ENCODE data around the gene EPB41L1.

EPB41L1 gene

DNA sequence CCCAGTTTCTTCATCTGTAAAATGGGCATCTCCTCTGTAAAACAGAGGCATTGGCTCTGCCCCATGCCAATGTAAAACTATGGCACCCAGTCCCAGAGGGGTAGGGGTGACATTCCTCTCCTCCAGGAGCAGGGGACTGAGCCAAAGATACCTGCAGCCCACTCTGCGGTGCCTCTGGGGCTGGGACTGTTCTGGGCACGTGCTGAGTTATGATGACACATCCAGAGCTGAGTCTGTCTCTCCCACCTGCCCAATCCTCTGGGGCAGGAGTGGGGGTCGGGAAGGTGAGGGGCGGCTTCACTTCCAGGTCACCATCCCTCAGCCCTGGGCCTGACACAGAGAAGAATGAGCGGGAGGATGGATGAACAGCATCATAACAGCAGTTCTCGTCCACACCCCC lies 111.6 kb downstream of the EPB41L1 start:
- DNase-seq: no peak

DNA sequence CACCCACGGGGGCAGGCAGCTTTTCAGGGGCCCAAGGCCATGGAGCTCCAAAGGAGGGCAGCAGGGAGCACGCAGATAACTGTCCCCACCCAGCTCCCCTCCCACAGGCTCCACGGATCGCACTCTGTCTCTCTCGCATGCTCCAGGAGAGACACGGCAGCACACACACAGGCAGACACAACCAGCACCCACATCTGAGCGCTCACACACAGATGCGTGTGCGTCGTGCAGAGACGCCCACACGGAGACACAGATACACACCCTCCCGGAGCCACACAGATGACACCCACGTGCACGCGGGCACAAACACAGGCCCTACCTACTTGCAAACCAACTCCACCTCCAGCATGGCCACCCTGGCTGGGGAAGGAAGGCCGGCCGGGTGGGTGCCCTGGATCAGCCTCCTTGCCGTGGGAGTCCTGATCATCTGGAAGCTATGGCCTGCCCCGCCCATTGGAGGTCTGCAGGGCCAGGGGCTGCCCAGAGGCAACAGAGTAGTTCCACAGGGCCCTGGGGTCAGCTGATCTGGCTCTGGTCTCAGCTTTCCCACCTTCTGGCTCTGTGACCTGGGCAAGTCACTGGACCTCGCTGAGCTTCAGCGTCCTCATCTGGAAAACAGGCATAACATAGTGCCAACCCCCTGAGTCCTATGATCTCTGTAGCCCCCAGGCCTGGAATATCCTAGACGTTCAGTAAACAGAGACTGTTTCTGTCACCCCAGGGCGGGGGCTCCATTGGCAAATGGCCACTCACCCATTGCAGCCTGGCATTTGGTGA lies 113.3 kb downstream of the EPB41L1 start:
- DNase-seq: no peak

DNA sequence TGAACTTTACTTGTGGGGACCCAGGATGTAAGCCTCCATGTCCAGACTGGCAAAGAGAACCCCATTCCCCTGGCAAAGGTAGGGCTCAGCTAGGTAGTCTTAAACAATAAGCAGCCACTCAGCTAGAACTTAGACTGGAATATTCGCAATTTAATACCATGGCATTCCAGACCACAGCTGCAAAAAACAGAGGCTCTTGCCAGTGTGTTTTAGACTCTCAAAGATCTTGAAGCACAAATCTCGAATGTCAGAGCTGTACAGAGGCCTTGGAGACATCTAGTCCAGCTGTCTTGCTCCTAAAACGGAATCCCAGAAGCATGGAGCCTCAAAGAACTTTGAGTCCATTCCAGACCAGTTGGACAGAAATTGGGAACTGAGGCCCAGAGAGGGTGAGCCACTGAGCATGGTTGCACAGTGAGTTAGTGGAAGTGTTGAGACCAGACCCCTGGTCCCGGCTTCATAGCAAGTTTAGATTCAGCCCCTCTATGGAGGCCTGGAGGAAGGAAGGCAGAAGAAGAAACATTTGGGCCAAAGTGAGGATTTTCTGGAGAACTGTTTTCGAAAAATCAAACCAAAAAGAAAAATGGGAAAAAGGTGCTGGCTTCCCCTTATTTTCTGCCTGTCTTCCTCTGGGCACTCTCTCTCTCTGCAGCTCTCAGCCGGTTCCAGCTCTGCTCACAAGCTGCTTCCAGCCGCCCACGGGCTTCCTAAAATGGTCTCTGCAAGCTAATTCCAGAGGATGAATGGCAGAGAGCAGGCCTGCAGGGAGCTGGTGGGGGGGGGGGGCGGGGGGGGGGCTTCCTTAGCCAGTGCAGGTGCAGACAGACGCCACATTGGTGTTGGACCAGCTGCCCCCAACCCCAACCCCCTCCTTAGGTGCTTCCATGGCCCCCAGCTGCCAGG lies 114.2 kb downstream of the EPB41L1 start:
- no peak for DNase-seq

DNA sequence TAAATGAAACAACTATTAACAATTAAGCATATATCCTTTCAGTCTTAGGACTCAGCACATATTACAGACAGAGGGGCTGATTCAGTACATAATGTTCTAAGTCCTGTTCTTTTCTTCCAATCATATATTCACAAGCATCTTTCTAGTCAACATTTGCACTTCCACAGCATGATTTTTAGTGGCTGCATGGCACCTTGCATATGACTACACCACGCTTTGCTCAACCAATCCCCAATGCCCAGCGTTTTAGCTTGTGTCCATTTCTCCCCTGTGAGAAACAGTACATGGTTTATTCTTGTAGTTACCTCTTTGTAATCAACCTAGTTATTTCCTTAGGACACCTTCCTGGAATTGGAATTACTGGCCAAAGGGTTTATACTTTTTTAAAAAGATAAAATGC lies 115.0 kb downstream of the EPB41L1 start:
- no peak for DNase-seq

DNA sequence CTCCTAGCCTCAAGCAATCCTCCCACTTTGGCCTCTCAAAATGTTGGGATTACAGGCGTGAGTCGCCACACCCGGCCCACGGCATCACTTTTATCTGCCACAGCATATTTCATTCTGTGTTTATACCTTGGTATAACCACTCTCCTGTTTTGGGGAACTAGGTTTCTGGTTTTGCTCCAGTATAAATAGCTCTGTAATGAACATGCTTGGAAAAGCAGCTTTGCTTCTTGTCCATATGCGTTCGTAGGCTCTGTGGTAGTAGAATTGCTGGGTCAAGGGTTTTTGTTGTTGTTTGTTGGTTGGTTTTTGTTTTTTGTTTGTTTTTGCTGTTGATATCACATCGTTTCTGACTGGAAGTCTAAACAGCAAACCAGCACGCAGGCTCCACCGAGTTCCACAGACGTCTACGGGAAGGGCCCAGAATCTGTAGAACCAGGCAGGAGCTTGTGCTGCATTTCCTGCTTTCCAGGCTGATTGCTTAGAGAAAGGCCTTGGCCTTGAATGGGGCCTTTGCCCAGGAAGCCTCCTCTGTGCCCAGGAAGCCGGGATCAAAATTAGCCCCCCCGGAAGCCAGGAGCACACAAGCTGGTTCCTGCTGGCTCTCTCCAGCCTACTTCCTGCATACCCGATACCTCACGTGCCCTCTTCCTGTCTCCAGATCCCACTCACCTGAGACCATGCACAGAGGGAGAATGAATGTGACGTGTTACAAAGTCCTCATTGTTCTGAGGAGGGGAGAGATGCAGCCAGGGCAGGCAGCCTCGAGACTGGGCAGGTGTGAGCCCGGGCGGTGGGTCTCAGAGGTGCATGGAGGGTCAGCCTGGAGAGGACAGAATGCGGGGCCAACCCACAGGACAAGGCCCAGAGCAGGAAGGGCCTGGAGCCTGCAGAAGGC lies 116.5 kb downstream of the EPB41L1 start:
- no peak for DNase-seq

DNA sequence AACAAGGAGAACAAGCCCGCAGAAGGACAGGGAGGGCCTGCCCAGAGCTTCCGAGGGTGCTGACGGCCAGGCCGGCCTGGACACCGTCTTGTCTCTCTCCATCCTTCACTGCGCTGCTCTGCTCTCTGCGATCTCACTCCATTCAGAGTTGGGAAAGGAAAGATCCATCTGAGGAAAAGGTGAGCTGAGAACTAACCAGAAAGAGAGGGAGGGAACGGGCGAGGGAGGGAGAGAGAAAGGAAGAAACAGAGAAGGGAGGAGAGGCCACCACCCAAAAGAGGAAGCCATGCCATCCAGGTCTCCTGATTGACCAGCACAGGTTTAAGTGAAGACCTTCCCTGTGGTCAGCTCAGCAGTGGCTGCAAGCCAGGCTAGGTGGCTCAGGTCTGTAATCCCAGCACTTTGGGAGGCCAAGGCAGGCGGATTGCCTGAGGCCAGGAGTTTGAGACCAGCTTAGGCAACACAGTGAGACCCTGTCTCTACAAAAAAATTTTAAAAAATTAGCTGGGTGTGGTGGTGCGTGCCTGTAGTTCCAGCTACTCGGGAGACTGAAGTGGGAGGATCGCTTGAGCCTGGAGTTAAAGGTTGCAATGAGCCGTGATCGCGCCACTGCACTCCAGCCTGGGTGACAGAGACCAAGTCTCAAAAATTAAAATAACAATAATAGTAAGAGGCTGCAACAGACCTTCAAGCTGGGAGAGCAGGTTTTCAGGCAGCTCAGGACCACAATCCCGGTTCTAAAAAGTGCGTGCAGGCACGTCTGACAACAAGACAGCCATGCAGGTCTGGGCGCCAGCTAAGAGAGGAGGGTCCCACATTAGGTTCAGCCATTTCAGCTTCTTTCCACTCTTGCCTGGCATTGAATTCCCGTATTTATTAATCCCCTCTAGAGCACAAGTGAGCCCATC lies 117.4 kb downstream of the EPB41L1 start:
- DNase-seq: no peak

DNA sequence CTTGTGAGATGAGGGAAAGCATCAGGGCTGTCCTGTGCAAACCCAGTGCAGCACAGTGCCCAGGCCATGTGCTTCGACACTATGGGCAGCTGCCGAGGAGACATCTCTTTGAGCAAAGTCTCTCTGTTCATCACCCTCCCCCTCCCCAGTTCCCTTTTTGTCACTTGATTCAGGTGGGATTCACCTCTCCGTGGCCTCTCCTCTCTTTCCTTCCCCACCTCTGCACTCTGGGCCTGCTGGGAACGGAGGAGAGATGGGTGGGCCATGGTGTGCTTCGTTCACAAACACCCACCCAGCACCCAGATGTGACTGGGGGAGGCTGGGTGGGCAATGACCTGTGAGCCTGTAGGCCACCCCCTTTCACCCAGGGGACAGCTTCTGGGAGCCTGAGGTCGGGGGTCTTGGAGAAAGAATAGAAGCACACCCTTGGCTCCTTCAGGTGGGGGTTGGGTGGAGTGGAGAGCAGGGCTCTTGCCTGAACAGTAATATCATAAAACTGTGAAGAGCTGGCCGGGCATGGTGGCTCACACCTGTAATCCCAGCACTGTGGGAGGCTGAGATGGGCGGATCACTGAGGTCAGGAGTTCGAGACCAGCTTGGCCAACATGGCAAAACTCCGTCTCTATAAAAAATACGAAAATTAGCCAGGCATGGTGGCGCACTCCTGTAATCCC lies 118.1 kb downstream of the EPB41L1 start:
- DNase-seq: no peak

DNA sequence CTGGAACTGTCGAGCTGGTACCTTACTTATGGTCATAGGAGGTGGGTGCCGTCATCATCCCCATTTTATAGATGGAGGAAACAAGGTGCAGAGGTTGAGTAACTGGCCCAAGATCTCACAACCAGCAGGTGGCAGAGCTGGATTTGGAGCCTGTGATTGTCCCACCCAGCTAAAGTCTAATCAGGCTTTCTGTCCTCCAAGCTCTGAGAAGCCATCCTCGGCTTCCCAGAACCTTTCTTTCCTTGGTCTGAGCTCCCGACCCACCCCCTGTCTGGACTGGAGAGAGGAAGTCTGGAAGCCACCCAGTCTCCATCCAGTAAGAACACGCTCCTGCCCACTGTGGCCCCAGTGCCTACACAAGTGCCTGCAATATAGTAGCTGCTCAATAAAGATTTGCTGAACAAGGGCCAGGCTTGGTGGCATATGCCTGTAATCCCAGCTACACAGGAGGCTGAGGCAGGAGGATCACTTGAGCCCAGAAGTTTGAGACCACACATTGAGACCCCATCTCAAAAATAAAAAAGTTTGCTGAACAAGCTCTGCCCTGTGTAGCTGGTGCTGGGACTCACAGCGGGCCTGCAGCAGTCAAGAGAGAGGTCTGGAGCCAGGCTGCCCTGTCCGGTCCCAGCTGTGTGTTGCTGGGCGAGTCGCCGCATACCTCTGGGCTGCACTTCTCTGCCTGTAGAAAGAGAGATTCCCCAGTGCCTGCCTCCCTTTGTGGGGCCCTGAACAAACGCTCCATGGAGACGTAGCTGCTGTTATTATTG lies 119.1 kb downstream of the EPB41L1 start:
- no peak for DNase-seq

DNA sequence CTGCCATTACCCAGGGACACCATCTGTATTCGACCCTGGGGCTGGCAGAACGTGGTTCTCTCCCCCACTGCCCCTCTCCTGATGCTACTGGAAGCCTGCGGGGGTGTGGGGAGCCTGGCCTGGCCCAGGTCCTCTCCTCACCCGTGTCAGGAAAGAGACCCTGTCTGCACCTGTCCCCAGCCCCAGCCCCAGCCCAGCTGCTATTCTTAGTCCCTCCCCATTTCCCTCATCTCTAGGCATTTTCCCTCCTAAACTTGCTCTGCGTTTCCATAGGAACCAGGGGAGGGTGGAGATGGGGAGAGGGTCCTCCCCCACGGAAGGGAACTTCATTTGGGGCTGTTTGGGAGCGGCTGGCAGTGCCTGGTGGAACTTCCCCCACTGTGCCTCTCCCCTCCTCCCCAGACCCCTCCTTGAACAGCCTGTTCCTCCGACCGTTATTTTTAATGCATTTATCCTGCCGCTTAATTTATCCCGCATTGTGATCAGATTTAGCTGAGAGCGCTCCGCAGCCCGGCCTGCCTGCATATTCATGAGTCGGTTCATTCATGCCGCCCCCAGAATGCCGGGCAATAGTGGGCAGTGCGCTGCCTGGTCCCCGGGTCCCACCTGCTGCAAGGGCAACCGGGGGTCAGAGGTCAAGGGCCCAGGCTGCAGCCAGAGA lies 119.8 kb downstream of the EPB41L1 start:
- DNase-seq: no peak

DNA sequence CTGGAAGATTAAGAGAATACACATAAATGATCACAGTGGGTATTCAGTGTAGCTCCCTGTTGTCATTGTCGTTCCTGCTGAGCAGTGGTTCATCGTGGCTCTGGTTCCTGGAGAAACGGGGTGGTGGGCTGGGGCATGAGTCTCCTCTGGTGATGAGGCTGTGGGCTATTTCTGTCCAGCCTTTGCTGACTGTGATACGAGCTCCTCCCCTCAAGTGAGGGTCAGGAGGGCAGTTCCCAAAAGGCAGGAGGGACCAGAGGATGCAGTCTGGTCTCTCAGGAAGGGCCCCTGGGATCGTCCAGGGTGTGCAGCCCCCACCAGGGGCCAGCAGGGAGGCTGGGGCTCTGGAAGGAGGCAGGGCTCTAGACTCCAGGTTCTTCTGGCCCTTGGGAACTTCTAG lies 120.5 kb downstream of the EPB41L1 start:
- DNase-seq: no peak

DNA sequence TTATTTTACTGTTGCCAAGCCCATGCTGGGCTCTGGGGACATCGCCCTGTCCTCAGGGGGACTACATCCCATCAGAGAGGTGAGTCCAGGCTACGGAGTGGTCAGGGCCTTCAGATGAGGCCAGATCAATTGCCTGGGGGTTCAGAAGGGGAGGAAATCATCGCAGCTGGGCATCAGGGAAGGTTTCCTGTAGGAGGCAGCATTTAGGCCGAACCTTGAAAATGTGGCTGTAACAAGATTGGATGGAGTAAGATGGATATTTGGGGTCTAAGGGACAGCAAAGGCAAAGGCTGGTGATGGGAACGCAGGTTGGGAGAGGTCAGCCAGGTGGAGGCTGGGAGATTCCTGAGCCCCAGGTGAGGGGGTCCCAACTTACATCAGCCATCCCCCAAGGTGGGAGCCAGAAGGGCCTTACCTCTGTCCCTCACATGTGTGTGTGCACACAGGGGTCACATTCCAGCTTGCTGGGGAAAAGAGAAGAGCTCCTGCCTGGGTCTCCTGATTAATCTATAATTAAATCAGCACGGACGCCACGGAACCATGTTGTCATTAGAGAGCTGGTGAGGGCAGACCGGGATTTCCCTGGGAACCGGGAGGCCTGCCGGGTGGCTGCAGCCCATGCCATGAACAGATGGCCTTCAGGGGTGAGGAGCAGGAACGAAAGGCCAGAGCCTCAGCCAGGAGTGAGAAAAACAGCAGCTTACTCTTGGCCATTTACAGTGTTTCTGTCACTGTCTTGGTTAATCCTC lies 121.1 kb downstream of the EPB41L1 start:
- no peak for DNase-seq

DNA sequence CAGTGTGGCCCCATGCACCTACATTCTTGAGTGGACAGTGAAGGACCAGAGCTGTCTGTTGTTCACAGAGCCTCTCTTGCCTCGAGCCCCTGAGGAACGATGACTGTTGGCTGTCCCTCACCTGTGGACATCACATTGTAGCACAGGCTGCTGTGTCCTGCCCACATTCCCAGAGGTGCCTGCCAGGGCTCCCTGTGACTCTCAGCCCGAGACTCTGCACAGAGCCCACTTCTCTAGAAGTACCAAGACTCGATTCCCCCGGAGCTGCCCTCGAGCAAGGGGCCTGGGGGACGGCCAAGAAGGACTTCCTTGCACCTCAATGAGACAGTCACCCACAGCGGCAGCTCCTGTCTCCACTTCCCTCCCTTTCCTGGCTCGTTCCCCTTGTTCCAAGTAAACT lies 123.0 kb downstream of the EPB41L1 start:
- no peak for DNase-seq

DNA sequence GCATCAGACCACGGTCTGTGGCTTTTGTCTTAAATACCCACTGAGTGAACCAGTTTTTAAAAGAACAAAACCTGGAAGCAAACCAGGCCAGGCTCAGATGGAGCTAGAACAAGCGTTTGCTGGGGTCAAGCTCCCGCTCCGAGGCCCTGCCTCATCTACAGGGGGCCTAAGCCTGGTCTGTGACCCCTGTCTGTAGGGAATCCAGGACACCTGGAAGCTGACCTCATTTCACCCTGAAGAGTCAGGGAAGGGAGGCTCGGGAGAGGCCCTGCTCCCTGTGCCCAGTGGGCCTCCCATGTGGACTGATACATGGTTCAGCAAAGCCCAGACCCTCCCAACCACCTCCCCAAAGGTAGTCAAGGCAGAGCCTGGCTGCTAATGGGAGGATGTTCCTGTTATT lies 124.8 kb downstream of the EPB41L1 start:
- no peak for DNase-seq

DNA sequence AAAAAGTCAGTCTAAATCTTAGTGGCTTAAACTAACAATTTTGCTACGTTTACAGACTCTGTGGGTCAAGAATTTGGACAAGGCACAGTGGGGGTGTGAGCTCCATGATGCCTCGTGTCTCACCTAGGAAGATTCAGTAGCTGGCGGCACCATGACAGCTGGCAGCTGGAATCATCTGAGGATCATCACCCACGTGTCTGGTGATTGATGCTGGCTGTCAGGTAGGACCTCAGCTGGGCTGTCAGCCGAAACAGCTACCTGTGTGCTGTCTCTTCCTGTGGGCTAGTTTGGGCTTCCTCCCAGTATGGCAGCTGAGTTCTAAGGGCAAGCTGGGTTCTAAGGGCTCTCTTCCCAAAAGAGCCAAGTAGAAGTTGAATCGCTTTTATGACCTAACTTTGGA lies 125.2 kb downstream of the EPB41L1 start:
- no peak for DNase-seq

DNA sequence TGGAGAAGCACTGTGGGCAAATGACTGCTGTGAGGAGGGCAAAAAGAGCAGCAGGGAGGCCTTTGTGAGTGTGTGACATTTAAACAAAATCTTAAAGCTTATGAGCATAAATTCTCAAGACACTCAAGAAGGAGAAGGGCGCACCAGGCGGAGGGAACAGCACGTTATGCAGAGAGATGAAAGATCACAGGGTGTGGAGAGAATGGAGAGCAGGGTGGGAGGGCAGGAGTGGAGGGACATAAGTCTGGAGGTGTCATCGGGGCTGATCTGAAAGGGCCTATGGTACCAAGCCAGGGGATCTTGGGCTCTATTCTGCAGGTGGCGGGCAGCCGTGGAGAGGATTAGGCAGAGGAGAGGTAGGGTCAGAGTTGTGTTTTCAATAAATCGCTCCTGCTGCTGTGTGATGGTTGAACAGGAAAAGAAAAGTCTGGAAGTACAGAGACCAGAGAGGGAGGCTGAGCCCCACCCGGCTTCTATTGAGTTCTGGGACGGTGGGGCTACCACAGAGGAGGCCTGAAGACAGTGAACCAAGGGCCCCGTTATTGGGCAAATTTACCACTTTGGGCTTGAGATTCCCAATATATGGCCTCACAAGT lies 127.3 kb downstream of the EPB41L1 start:
- DNase-seq: no peak
